Ectodermal cell (in vitro differentiated cells): ENCODE measurements around the gene HIPK2.

Source experiments
- H3K27ac ChIP-seq: 2 replicates; pipeline ENCODE4 v1.7.0; 2013; ENCODE audit warnings: mild to moderate bottlenecking, low read depth, low read length; ENCODE audit not compliant: insufficient read depth, poor library complexity, severe bottlenecking
- H3K27me3 ChIP-seq: 2 replicates; pipeline ENCODE4 v1.7.0; 2013; ENCODE audit warnings: mild to moderate bottlenecking, low read length; ENCODE audit not compliant: insufficient read depth, control insufficient read depth, poor library complexity, severe bottlenecking
- H3K36me3 ChIP-seq: one replicate; pipeline ENCODE4 v1.7.0; 2013; ENCODE audit warnings: low read length; ENCODE audit not compliant: control insufficient read depth, insufficient read depth
- H3K4me1 ChIP-seq: one replicate; pipeline ENCODE4 v1.7.0; 2013; ENCODE audit warnings: low read length; ENCODE audit not compliant: control insufficient read depth, insufficient read depth
- H3K4me3 ChIP-seq: 2 replicates; pipeline ENCODE4 v1.7.0; 2013; ENCODE audit warnings: low read depth, low read length, control low read depth; ENCODE audit not compliant: insufficient read depth
- H3K9me3 ChIP-seq: 2 replicates; pipeline ENCODE4 v1.7.0; 2013; ENCODE audit warnings: mild to moderate bottlenecking, low read length, moderate library complexity; ENCODE audit not compliant: control insufficient read depth
- WGBS, 2 experiments: methylation state at CpG; one replicate each; pipeline ENCODE4 v1.1.7; 2013; ENCODE audit warnings: missing lambda C conversion rate in 2 of 2; 5-methylcytosine and 5-hydroxymethylcytosine counted together

The HIPK2 gene

DNA sequence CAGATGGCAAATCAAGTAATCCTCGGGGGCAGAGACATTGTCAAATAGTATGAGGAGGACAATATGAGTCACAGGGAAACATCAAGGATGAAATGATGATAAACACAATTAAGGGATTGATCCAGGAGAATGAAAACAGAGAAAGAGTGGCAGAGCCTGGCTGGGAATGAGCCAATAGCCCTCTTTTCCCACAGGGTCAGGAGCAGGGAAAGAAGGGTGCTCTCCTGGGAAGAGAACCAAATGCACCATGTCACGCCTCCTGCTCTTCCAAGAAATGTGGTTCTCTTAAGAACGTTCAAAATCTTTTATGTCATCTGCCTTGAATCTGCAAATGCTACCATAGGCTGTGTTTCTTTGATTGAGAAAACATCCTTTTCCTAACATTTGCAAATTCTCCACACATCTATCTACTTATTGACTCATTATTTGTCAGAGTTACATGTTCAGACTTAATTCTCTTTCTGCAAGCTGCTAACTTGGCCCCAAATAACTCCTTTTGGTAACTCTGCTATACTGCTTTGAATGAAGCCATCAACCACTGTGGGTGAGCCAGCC lies 50.6 kb downstream of the HIPK2 start:
- Histone ChIP-seq H3K4me3 (no peak overlapping the region), H3K27ac (no peak overlapping the region), H3K4me1 (peaks cover 13% of the 10 kb centered on the region), H3K36me3 (no peaks in the 10 kb centered on the region), H3K9me3 (no peaks in the 10 kb centered on the region), H3K27me3 (no peaks in the 10 kb centered on the region)
- 95% methylated on average over 3 of the region's 3 CpGs for WGBS, 2 experiments

DNA sequence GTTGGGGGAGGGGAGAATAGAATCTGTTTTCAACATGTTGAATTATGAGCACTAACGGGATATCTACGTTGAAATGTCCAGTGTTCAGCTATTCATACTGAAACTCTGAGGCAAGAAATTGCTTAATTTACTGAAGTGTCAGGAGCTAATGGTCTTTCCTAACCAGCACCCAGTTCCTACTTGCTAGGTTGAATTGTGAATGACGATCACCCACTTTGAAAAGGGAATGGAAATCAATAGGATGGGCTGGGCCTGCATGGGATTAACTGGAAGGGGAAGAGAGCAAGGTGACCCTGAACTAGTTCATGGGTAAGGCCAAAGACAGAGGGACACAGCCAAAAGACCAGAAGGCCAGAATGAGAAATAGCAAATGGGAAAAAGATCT lies 51.3 kb downstream of the HIPK2 start:
- 94 to 95% methylated on average over 3 of the region's 3 CpGs for WGBS, 2 experiments
- Histone ChIP-seq H3K27me3 (no peaks in the 10 kb centered on the region), H3K36me3 (no peaks in the 10 kb centered on the region), H3K9me3 (no peaks in the 10 kb centered on the region), H3K4me1 (peaks cover 7% of the 10 kb centered on the region), H3K27ac (no peak overlapping the region), H3K4me3 (no peak overlapping the region)

DNA sequence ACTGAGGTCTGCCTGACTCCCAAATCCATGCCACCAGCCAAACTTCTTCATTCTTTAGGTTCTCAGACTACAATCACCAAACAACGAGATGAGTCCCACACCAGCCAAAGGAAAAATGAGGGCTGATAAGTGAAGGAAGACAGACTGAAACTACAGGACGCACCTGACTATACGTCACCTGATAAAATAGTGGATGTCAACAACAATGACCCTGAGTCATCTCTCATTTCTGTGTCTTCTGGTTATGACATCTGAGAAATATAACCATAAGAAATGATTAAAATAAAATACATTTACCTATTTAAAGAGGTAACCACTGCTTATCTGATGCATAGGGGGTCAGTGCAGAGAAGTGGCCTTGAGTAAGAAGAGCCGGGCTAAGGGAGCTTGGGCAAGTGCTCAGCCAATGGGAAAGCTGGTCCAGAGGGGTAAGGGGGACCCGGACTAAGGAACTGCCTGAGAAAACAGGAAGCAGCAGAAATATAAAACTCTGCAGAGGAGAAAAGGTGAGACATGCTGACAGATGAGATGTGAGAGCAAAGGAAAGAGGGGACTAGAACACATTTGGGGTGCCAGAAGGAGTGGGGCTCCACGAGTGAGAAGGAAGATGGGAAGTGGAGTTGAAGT lies 51.8 kb downstream of the HIPK2 start:
- WGBS, 2 experiments = 92 to 95% methylated on average over 6 of the region's 6 CpGs
- Histone ChIP-seq H3K9me3 (no peaks in the 10 kb centered on the region), H3K36me3 (no peaks in the 10 kb centered on the region), H3K4me3 (no peak overlapping the region), H3K27ac (no peak overlapping the region), H3K4me1 (peaks cover 4% of the 10 kb centered on the region), H3K27me3 (no peaks in the 10 kb centered on the region)

DNA sequence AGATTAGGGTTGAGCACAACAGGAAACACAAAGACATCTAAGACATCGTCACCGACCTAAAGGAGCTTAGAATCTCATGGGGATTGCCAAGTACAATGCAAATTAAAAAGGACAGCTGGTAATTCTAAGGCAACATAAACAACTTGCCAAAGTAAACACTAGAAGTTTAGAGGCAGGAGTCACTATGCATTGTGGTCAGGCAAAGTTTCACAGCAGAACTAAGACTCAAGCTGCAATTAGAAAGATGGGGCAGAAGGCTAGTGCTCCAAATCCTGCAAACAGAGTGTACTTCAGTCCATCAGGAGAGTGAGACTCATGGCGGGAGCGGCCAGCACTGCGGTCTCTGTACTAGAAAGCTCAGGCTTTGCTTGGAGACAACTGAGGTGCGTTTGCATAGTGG lies 52.7 kb downstream of the HIPK2 start:
- H3K27me3 ChIP-seq = no peaks in the 10 kb centered on the region
- H3K4me3 ChIP-seq = no peak overlapping the region
- no peaks in the 10 kb centered on the region for H3K36me3 ChIP-seq
- peaks cover 3% of the 10 kb centered on the region for H3K4me1 ChIP-seq
- no peak overlapping the region for H3K27ac ChIP-seq
- 83 to 88% methylated on average over 6 of the region's 6 CpGs for WGBS, 2 experiments
- H3K9me3 ChIP-seq = no peaks in the 10 kb centered on the region

DNA sequence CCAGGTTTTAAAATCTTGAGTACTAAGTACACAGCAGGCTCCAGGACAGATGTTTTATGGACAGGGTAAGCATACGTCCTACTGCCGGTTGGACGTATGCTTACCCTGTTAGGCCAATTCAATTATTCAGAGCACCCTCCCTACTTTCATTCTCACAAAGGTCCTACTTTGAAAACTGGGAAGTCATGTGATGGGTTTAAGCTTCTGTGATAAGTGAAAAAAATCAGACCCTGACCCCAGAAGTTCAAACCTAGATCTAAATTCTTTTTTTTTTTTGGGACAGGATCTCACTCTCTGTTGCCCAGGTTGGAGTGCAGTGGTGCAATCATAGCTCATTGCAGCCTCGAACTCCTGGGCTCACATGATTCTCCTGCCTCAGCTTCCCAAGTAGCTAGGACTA lies 55.2 kb downstream of the HIPK2 start:
- H3K36me3 ChIP-seq = no peaks in the 10 kb centered on the region
- H3K27me3 ChIP-seq = no peaks in the 10 kb centered on the region
- no peak overlapping the region for H3K27ac ChIP-seq
- no peak overlapping the region for H3K4me3 ChIP-seq
- 93 to 99% methylated on average over 4 of the region's 4 CpGs for WGBS, 2 experiments
- no peaks in the 10 kb centered on the region for H3K9me3 ChIP-seq
- peaks cover 3% of the 10 kb centered on the region for H3K4me1 ChIP-seq

DNA sequence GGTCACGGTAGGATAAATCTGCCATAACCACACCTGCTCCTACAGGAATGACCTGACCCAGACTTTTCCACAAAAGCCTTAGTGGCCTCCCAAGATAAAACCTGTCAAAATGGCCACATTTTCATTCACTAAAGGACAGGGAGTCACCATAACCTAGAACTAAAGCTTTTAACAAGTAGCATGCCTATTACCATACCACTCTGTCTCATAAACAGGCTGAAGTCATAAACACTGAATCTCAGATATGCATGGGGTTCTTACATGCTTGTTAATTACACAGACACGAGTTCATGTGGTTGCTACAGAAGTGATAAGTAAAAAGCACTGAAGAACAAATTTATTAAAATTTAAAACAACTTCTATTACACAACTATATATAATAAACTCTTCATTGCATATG lies 56.0 kb downstream of the HIPK2 start:
- Histone ChIP-seq H3K36me3 (peaks cover 2% of the 10 kb centered on the region), H3K27ac (no peak overlapping the region), H3K4me1 (peaks cover 3% of the 10 kb centered on the region), H3K27me3 (no peaks in the 10 kb centered on the region), H3K9me3 (no peaks in the 10 kb centered on the region), H3K4me3 (no peak overlapping the region)
- WGBS, 2 experiments = 95% methylated on average over 1 to 2 of the region's 2 CpGs

DNA sequence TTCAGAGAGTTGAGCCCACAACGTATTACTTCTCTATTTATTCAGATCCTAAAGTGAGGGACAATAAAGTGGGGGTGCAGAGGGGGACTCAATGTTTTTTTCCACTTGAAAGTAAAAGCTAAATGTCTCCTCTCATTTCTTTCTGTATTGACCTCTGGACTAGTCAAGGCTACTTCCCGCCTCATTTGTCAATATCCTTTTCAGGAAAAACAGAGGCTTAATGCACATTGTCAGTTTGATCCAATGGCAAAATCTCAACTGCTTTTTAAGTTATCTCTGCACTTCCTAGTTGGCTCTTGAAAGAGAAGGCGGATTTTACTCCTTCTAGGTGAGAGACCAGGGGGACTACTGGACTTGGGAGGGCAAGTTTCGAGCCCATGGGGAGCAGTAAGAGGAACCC lies 56.4 kb downstream of the HIPK2 start:
- Histone ChIP-seq H3K4me3 (no peak overlapping the region), H3K9me3 (no peaks in the 10 kb centered on the region), H3K27me3 (no peaks in the 10 kb centered on the region), H3K27ac (no peak overlapping the region), H3K4me1 (peaks cover 3% of the 10 kb centered on the region), H3K36me3 (peaks cover 6% of the 10 kb centered on the region)
- 90 to 92% methylated on average over 3 to 4 of the region's 4 CpGs for WGBS, 2 experiments

DNA sequence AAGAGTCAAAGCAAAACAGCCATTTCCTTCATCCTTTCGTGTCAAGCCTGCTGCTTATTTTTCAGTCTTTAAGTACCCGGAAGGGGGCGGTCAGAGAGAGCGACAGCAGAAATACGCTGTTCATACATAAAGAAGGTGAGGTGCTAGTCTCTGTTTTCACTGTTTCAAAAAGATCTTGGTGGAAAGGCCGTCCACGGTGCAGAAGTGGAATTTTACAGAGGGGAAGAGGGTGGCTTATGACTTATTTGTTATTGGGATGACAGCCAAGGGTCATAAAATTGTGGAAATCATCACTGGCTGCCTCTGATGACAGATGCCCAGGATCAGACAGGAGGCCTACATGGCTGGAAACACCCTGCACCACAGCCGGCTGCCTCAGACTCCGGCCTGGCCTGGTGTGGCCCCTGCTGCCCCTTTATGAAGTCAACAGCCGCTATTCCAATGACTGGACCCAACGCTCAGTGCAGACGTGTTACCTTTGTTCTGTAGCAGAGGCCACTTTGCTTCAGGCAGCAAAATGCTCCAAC lies 57.0 kb downstream of the HIPK2 start:
- Histone ChIP-seq H3K4me1 (peaks cover 3% of the 10 kb centered on the region), H3K27ac (no peak overlapping the region), H3K27me3 (no peaks in the 10 kb centered on the region), H3K9me3 (no peaks in the 10 kb centered on the region), H3K36me3 (peaks cover 13% of the 10 kb centered on the region), H3K4me3 (no peak overlapping the region)
- WGBS, 2 experiments = 95 to 96% methylated on average over 12 of the region's 12 CpGs

DNA sequence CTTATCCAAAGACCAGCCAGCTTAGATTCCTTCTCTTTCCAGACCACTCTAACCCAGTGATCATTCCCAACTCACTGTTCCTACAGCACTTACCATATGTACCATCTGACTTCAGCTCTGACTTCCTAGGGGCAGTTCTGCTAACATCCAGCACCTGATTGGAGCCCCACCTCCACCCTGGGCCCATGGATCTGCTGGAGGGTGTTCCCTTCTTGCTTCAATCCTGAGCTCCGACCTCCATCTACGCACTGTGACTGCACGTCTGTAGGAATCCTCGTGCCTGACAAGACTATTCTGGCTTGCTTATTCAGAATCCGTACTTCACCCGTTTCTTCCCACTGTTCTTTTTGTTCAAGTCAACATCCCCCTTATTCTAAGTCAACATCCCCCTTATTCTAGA lies 57.6 kb downstream of the HIPK2 start:
- Histone ChIP-seq H3K9me3 (no peaks in the 10 kb centered on the region), H3K4me1 (peaks cover 3% of the 10 kb centered on the region), H3K36me3 (peaks cover 19% of the 10 kb centered on the region), H3K4me3 (no peak overlapping the region), H3K27me3 (no peaks in the 10 kb centered on the region), H3K27ac (no peak overlapping the region)
- 95% methylated on average over 6 of the region's 6 CpGs for WGBS, 2 experiments

DNA sequence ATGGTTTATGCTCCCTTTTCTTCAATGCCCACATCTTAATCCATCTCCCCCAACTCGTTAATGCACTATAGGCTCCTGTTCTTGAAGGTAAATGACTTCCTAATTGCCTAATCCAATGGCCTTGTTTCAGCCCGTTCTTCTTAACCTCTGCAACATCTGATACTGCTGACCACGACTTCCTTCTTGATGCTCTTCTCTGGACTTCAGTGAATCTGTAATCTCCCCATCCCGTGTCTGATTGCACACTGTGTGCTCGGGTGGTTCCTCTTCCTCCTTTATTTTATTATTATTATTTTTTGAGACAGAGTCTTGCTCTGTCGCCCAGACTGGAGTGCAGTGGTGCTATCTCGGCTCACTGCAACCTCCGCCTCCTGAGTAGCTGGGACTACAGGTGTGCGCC lies 58.9 kb downstream of the HIPK2 start:
- Histone ChIP-seq H3K36me3 (peaks cover 19% of the 10 kb centered on the region), H3K27me3 (no peaks in the 10 kb centered on the region), H3K9me3 (no peaks in the 10 kb centered on the region), H3K4me1 (peaks cover 14% of the 10 kb centered on the region), H3K4me3 (no peak overlapping the region), H3K27ac (no peak overlapping the region)
- WGBS, 2 experiments = 96 to 98% methylated on average over 8 to 9 of the region's 9 CpGs
